HG02938 (cell line): ENCODE measurements around the gene TSPYL1.
"Not testable (repeated sequence)": the region's sequence is repeated elsewhere in the genome, so short reads cannot be mapped to it uniquely, and the experiment has no call there.

Source experiments
- ATAC-seq: cut with Tn5 transposase; IDR thresholded peaks from one replicate; pipeline ENCODE4 v1.9.1; 2021; ENCODE audit warnings: mild to moderate bottlenecking, moderate library complexity; ENCODE audit not compliant: unreplicated experiment

TSPYL1 gene

DNA sequence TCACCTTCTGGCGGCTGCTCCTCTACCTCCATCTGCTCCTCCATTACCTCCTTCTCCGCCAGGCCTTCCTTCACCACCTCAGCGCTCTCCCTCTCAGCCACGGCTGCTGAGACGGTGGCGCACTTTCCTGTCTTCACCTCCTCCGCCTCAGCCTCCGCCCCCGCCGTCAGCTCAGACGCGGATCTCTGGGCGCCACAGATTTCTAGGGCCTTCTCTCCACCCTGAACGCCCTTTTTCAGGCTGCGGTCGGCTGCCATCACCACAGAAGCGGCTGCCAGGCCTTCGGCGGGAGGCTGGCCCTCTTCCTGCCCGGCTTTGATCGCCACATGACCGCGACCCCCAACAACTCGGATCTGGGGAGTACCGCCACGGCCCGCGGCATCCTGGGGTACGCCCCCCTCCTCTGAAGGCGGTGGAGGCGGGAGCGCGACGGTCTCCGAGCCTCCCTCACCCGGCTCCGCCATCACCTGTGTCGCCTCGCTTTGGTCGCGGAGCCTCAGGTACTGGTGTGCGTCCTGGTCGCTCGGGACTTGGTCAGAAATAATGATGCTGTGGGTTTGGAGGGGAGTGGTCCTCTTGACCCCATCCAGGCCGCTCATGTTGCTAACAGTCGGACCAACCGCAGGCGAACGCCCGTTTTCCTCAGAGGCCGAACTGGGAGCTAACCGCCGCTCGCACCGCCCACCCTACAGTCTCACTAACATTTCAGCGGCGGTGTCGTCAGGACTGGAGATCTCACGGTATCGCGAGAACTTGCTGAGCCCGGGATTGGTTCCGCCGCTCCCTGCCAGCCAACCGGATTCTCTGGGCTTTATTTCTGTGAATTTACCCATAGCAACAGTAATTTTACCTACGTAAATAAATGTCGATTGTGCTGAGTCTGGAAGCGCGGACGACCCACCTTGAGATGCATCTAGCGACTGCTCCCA is at the start of gene TSPYL1:
Gene TSPYL1, minus strand, starts transcription at position 699 of the 929 bp plus-strand sequence. Its CDS starts 100 bp downstream, at position 599.
- peak; percentile 93 for ATAC-seq

DNA sequence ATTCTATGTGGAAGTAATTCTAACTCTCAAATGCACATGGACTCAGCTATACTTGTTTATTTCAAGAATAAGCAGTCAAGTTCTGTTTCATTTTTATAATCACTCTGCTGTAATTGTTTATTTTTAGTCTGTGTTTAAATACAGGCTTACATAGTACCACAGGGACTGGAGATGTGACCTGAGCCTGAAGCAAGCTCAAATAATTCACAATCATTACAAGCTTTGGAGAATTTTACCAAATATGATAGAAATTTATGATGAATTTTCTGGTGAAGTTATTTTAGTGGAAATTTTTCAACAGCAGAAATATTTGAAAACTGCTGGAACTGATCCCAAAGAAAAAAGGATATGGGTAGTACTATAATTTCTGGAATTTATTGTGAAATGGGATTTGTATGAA is 49.4 kb upstream of the TSPYL1 start:
- no peak for ATAC-seq

DNA sequence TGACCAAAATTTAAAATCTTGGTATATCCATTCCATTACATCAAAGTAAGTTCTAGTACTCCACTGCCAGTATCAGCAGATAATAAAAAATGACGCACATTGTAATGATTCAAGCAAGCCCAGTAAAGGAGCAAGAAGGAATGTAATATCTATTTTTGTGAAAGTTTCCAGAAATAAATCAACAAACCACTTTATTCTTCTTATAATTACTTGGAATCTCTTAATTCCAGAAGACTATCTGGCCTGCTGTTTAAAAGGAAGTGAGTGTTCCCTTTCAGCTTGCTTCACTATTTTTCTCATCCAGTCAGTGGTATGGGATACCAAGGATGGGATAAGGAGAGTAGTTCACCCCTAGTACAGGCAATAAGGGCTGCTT is 48.8 kb upstream of the TSPYL1 start:
- no peak for ATAC-seq

DNA sequence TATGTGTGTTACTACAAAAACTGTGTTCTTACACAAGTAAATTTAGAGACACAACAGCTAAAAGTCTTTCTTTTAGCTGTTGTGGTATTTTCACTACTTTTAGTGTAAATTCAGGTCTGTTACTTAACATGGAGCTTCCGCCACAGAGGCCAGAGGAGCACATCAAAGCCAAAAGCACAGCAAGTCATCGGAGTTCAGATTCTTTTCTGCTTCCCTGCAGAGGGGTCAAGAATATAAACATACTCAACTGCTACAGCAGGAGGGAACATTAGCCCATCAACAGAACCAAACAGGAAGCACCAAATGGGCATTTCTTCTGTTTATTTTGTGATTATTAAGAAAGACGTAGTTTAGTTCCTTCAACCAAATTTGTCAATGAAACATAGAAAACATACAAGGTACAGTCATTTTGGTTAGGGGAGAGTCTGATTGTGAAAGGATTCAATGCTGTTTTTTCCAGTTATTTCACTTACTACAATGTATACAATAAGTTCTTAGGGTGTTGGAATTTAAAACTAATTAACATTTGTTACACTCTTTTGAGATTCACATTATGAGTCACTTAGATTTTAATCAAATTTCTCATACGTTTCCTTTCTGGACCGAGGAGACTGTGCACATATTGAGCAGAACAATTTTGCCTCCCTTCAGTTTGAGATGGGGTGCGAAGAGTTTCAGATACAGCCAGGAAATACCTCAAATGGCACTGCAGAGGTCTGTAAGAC is 48.2 kb upstream of the TSPYL1 start:
- ATAC-seq = no peak

DNA sequence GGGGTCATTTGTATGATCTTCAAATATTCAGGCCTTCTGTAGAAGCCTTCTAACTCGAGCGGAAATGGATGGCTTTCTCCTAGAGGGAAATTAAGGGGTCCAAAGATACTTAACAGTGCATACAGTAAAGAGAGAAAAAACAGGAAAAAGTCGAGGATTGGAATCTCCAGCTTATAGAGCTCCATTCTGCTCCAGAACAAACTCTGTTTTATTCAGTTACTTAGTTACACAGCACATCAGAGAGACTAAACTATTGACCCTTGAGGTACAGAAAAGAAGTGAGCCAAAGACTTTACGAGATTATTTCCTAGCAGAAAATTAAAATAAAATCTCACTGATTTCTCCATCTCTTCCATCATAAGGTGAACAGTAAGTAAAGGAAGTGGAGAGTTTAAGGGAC is 47.3 kb upstream of the TSPYL1 start:
- ATAC-seq = no peak

DNA sequence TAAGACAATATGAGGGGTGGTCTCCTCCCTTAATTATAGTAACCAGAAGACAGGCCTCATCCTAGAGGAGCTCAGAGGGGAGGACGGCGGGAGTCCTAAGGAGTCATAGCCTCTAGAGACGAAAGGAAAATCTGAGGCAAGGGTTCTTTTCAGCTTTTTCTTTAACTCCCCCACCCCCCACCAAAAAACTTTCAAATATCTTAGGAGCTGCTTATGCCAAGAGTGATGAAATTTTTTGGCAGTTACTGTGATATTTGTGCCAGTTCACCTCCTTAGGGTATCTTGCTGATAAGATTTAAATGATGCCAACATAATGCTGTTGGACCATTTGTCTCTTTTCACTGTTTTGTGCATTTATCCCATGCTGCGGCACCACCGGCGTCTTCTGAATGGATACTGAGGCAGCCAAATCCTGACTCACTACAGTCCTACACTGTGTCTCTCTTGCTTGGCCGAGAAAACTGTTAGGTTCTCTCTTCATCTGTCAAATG is 46.5 kb upstream of the TSPYL1 start:
- ATAC-seq = no peak

DNA sequence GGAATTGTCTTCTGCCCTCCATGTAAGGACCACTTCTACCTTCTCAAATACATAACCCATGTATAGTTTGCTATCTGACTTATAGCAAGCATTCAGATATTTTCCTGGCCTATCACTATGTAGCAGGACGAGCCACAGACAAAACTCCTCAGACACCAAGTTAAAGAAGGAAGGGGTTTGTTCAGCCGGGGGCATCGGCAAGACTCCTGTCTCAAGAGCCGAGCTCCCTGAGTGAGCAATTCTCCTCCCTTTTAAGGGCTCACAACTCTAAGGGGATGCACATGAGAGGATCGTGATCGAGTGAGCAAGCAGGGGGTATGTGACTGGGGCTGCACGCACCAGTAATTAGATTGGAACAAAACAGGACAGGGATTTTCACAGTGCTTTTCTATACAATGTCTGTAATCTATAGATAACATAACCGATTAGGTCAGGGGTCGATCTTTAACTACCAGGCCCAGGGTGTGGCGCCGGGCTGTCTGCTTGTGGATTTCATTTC is 46.0 kb upstream of the TSPYL1 start:
- not testable (repeated sequence) for ATAC-seq

DNA sequence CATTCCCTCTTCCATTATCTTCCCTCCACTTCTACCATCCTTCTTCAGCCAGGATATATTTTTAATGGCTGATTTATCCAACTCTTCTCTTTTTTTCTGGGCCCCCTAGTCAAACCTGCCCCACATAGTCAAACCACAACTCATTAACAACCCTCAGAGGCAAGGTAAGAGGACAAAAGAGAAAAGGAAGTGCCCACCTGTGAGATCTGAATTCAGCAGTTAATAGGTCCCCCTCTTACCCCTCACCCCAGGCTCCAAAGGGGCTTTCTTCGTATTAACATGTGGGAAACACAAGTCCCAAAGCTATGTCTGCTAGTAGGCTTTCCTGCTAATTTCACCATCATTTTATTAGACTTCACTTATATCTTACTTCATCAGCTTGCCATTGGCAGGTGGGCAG is 44.1 kb upstream of the TSPYL1 start:
- no peak for ATAC-seq

DNA sequence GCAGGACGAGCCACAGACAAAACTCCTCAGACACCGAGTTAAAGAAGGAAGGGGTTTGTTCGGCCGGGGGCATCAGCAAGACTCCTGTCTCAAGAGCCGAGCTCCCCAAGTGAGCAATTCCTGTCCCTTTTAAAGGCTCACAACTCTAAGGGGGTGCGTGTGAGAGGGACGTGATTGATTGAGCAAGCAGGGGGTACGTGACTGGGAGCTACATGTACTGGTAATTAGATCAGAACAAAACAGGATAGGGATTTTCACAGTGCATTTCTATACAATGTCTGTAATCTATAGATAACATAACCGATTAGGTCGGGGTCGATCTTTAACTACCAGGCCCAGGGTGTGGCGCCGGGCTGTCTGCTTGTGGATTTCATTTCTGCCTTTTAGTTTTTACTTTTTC is 42.2 kb upstream of the TSPYL1 start:
- ATAC-seq = not testable (repeated sequence)

DNA sequence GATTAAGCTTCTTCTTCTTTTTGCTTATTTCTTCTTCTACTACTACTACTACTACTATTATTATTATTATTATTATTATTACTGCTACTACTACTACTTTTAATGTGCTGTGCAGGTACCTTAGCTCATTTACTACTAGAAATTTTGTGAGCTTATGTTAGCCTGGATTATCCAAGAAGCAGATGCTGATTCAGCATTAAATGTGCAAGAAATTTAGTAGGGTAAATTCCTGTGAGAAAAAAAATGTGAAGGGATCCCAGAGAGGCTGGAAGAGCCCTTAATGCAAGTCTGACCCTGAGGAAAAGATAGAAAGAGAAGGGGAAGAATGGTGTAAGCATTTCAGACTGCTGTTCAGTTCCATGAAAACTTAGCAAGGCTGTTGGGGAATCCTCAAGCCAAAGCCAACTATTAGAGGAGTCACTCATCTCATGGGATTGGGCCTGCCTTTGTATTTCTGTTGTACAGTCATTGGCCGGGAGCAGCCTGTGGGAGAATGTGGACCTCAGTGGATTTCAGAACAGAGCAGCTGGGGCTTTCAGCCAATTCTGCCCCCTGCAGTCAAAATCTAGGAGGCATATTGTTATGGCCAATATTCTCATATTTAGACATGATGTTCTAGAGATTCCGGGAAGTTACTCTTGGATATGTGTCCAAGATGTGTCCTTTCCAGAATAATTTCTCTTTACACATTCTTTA is 37.2 kb upstream of the TSPYL1 start:
- no peak for ATAC-seq

DNA sequence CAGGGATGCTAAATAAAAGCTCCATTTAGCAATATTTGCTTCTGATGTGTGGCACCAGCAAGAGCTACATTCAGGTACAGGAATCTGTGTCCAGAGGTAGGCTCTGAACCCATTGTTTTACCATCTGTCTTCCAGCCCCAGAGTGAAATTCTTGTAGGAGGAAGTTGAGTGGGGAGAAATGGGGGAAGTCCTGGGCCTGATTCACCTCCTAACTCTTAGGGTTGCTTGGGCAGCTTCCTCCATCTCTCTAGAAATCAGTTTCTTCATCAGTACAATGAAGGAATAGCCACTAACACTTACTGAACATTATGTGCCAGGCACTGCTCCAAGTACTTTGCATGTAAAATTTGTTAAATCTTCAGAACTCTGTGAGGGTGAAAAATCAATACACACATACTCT is 35.1 kb upstream of the TSPYL1 start:
- no peak for ATAC-seq

DNA sequence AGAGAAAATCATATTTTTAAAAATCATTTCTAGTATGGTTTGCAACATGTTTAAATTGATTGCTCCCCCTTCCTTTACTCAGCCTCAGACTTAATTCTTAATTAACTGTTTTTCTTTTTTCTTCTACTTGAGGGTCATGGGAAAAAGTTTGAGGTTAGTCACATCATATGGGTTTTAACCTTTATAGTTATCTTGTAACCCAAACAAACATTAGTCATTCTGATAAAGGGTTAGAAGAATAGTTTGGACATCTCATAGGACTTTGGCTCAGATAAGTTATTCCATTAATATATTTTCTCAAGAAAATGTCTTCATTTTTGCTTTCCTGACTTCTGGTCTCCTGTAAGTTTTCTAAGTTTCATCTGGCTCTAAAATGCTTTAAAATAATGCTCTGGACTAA is 34.5 kb upstream of the TSPYL1 start:
- ATAC-seq = no peak

DNA sequence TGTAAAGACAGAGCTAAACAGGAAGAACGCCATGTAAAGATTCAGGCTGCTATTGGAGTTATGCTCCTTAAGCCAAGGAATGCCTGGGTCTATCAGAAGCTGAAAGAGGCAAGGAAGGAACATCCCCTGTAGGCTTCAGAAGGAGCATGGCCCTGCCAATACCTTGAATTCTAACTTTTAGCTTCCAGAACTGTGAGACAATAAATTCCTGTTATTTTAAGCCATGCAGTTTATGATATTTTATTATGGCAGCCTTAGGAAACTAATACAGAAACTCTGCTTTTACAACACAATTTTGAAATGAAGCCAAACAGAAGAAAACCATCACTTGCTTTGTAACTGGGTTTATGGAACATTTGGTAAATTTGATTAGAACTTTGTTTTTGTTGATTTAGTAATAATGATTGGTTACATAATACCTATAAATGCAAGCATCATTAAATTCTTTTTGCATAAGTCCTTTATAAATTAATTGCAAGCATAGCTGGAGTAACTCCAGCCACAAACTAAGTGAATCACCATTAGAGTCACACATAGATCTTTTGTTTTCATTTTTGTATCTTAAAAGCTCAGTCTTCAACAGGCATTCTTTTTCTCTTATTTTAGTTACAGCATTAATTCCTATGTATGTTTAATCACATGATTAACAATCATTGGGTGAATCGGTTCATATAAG is 33.5 kb upstream of the TSPYL1 start:
- no peak for ATAC-seq

DNA sequence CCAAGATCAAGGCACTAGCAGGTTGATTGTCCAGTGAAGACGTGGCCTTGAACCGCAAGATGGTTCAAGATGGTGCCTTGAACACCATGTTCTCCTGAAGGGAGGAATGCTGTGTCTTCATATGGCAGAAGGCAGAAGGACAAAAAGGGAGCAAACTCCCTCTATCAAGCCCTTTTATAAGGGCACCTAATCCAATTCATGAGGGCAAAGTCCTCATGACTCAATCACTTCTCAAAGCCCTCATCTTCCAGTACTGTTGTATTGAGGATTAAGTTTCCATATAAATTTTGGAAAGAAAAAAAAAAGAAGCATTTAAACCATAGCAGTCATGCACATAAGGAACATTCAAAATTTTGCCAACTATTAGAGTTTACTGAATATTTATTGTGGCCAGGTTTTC is 29.9 kb upstream of the TSPYL1 start:
- no peak for ATAC-seq

DNA sequence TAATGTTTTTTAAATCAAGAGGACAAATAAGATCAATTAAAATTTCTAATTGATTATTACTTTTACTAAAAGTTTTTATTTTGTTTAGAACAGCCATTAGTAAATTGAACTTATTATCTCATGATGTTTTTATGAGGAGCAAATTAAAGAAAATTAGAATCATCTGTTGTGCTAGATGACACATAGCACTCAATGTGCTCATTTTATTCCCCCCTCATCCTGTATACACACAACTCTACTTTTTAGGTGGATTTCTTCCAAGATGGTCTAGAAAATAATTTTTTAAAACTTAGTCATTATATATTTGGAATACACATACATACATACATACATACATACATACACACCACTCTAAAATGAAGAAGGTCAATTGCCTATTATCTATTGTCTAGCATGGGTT is 29.3 kb upstream of the TSPYL1 start:
- ATAC-seq = no peak

DNA sequence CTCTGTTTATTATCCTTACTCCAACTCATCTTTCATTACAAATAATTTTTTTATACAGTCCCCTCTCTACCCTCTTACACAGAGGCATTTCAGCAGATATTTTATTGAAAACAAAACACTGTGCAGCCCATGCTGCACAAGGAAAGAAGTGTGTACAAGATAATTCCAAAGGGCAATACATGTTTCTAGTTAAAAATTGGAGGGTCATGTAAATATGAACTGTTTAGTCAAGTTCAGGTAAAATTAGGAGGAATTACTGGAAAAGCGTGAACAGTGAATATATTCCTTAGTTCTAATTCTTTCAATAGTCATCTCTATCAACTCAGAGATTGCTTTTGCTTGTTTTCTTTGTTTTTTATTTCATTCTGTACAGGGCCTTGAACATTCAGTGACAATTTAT is 27.9 kb upstream of the TSPYL1 start:
- no peak for ATAC-seq

DNA sequence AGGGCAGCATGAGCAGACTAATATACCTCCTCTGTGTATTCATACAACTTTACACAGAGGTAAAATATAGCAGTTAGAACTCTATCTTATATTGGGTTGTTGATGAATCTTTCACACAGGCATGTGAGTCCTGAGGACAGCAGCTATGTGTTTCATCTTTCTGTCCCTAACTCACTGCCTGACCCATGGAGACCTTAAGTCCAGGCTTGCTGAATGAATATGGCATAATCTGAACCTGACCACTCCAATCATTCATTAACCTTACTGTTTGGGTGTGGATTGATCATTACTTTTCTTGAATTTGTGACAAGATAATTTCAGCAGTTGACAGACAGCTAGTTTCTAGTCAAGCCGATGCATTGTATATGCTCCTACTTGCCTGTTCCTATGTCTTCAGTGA is 27.3 kb upstream of the TSPYL1 start:
- ATAC-seq = no peak

DNA sequence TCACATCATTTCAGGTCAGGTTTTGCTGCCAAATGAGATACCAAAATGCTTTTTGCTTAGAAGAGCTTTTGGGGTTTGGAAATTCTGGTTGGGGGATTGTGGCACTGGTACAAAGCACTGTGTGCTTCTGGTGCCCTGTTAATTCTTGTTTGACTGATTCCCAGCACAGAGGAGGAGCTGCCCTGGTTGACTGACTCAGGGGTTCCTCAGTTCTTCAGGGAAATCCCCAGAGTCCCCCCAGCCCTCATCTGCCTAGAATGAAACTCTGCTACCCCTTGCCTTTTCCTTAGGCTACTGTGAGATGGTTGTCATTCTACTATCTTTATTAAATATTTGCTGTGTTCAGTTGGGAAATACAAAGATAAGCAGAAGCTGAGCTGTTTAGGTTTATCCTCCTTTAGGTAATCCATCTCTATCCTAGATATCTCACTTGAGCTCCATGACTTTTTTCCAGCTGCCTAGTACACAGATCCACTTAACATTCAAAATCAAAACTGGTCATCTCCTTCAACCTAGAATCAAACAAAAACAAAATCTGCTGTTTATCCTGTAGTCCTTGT is 24.9 kb upstream of the TSPYL1 start:
- ATAC-seq = no peak

DNA sequence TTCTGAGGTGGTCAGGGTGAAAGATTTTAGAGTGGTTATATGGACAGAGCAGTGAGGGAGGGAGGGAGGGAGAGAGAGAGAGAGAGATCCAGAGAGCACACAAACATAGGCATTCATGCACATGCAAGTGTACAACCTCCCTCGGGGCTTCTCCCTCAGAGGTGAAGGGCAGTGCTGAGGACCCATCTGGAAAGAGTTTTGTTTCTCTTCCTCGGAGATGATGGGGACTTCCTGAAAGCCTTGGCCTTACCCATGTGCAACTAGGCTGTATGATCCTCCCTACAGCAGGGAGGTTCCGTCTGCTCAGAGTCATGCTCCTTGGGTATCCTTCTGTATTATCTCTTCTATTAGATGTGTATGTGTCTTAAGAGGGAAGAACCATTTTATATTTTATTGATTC is 21.4 kb upstream of the TSPYL1 start:
- no peak for ATAC-seq

DNA sequence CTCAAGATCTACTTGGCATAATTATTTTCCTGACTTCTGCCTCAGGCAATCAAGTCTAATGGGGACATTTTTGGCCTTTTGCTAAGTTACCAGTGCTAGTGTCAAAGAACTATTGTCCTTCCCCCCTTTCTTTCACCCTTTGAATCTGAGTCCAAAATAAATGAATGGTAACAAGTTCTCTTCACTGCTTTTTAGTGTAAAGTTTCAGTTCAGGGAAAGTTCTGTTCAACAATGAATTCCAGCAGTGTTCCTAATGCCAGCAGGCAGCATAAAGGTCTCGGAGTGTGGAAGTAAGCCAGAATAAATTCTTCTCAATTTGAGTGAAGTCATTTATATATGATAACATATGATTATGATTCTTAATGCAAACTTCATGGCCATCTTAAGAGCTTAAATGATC is 20.8 kb upstream of the TSPYL1 start:
- ATAC-seq = no peak
